IMR-90 (cell line): Measurements from ENCODE around the gene CCDC7. TPM values are rescaled to one million over a fixed set of nuclear protein-coding genes. Genes with fewer than 3 reads are reported as not detected.

ENCODE experiments used
- ATAC-seq: fragments of 200-7000 bp; cut with Tn5 transposase; 2 replicates; pipeline ENCODE4 v1.9.1; 2020; ENCODE audit warnings: low read depth, mild to moderate bottlenecking, moderate library complexity
- BruUV-seq: library from RNA; stranded (reverse); fragments of 400-500 nt; replicated peaks from 2 replicates; lab custom pipeline; 2021; lab: Mats Ljungman, UMichigan
- CTCF ChIA-PET: fragments of 300-600 bp; formaldehyde crosslinking; extraction: SDS; loops from one replicate; lab custom pipeline; 2021; ENCODE audit warnings: antibody characterized with exemption; lab: Yijun Ruan, JAX
- POLR2A ChIA-PET: fragments of 300-600 bp; sonication (Branson Sonifier 250); formaldehyde crosslinking; loops from one replicate; lab custom pipeline; 2022; ENCODE audit warnings: antibody characterized with exemption; ENCODE audit not compliant: unreplicated experiment; lab: Charles Lee
- DNase-seq: peaks from one replicate; pipeline ENCODE4 v3.0.0; 2013
- H2AFZ ChIP-seq: replicated peaks from 2 replicates; pipeline ENCODE3; 2013; ENCODE audit warnings: low read length, mild to moderate bottlenecking; ENCODE audit not compliant: poor library complexity
- H2AK5ac ChIP-seq: 2 replicates; pipeline ENCODE4 v1.6.1; 2013; ENCODE audit warnings: low read depth, low read length, inconsistent platforms
- H2AK9ac ChIP-seq: replicated peaks from 2 replicates; pipeline ENCODE3; 2013; ENCODE audit warnings: mild to moderate bottlenecking, low read depth, low read length, moderate library complexity; ENCODE audit not compliant: poor library complexity
- H2BK120ac ChIP-seq: 2 replicates; pipeline ENCODE4 v1.6.1; 2013; ENCODE audit warnings: low read depth, low read length, inconsistent platforms
- H2BK15ac ChIP-seq: 3 replicates; pipeline ENCODE4 v1.6.1; 2013; ENCODE audit warnings: low read depth, low read length, inconsistent platforms
- H2BK20ac ChIP-seq: 2 replicates; pipeline ENCODE4 v1.6.1; 2013; ENCODE audit warnings: low read depth, mild to moderate bottlenecking, inconsistent platforms, low read length, moderate library complexity
- H2BK5ac ChIP-seq: 2 replicates; pipeline ENCODE4 v1.6.1; 2013; ENCODE audit warnings: mild to moderate bottlenecking, low read depth, low read length, inconsistent platforms; ENCODE audit not compliant: poor library complexity, severe bottlenecking
- H3K14ac ChIP-seq: replicated peaks from 2 replicates; pipeline ENCODE4 v1.6.1; 2013; ENCODE audit warnings: low read depth, low read length, inconsistent platforms
- H3K18ac ChIP-seq: 2 replicates; pipeline ENCODE4 v1.6.1; 2013; ENCODE audit warnings: low read depth, low read length, control low read depth
- H3K23ac ChIP-seq: 2 replicates; pipeline ENCODE4 v1.6.1; 2013; ENCODE audit warnings: low read depth, low read length, inconsistent platforms
- H3K27ac ChIP-seq: 2 replicates; pipeline ENCODE4 v1.5.1; 2013; ENCODE audit warnings: mild to moderate bottlenecking, control low read depth, low read length; ENCODE audit not compliant: insufficient read depth
- H3K27me3 ChIP-seq: 2 replicates; pipeline ENCODE4 v1.6.1; 2013; ENCODE audit warnings: low read length; ENCODE audit not compliant: control insufficient read depth, insufficient read depth
- H3K36me3 ChIP-seq: 2 replicates; pipeline ENCODE4 v1.6.1; 2013; ENCODE audit warnings: low read length, mixed read lengths; ENCODE audit not compliant: control insufficient read depth, insufficient read depth
- H3K4ac ChIP-seq: 2 replicates; pipeline ENCODE4 v1.6.1; 2013; ENCODE audit warnings: low read depth, low read length, inconsistent platforms
- H3K4me1 ChIP-seq: 2 replicates; pipeline ENCODE4 v1.6.1; 2013; ENCODE audit warnings: low read length, mixed read lengths; ENCODE audit not compliant: control insufficient read depth, insufficient read depth
- H3K4me2 ChIP-seq: 2 replicates; pipeline ENCODE4 v1.6.1; 2013; ENCODE audit warnings: low read depth, mild to moderate bottlenecking, control low read depth, low read length, moderate library complexity
- H3K4me3 ChIP-seq: 2 replicates; pipeline ENCODE4 v1.5.1; 2013; ENCODE audit warnings: low read depth, mild to moderate bottlenecking, control low read depth, low read length, moderate library complexity; ENCODE audit not compliant: insufficient read depth
- H3K56ac ChIP-seq: 2 replicates; pipeline ENCODE4 v1.6.1; 2013; ENCODE audit warnings: low read length, inconsistent platforms; ENCODE audit not compliant: insufficient read depth; ENCODE audit errors: extremely low read depth
- H3K79me1 ChIP-seq, 2 experiments: 2 replicates each; pipeline ENCODE4 v1.6.1; 2013; ENCODE audit warnings: low read length in 2 of 2, inconsistent platforms in 1 of 2, low read depth in 1 of 2
- H3K9ac ChIP-seq: 2 replicates; pipeline ENCODE4 v1.6.1; 2013; ENCODE audit warnings: low read depth, low read length, control low read depth
- H3K9me1 ChIP-seq: 2 replicates; pipeline ENCODE4 v1.6.1; 2013; ENCODE audit warnings: low read length, inconsistent platforms; ENCODE audit not compliant: insufficient read depth
- H3K9me3 ChIP-seq: 2 replicates; pipeline ENCODE4 v1.6.1; 2013; ENCODE audit warnings: low read length; ENCODE audit not compliant: control insufficient read depth, insufficient read depth
- H4K20me1 ChIP-seq: 2 replicates; pipeline ENCODE4 v1.6.1; 2013; ENCODE audit warnings: low read length, inconsistent platforms; ENCODE audit not compliant: insufficient read depth
- H4K5ac ChIP-seq: 2 replicates; pipeline ENCODE4 v1.6.1; 2013; ENCODE audit warnings: mild to moderate bottlenecking, low read depth, low read length, control low read depth
- H4K8ac ChIP-seq, 2 experiments: 2 replicates each; pipeline ENCODE4 v1.6.1; 2013; ENCODE audit warnings: low read depth in 2 of 2, low read length in 2 of 2, control low read depth in 1 of 2, inconsistent platforms in 1 of 2
- H4K91ac ChIP-seq: 2 replicates; pipeline ENCODE4 v1.6.1; 2013; ENCODE audit warnings: low read depth, low read length, inconsistent platforms; ENCODE audit not compliant: insufficient read depth
- BHLHE40 ChIP-seq: fragments of 150-350 bp; IDR thresholded peaks from 2 replicates; pipeline ENCODE4 v1.6.1; 2016; ENCODE audit warnings: mild to moderate bottlenecking, low read depth, low read length
- CEBPB ChIP-seq: IDR thresholded peaks from 2 replicates; pipeline ENCODE4 v1.6.1; 2012; ENCODE audit warnings: low read depth, low read length, improper control_type of control experiment
- CHD1 ChIP-seq: IDR thresholded peaks from 2 replicates; pipeline ENCODE4 v1.6.1; 2012; ENCODE audit warnings: low read depth, low read length, improper control_type of control experiment
- ELK1 ChIP-seq: fragments of 150-350 bp; IDR thresholded peaks from 2 replicates; pipeline ENCODE4 v1.6.1; 2016; ENCODE audit warnings: low read depth, mild to moderate bottlenecking, low read length, moderate library complexity, borderline replicate concordance
- FOS ChIP-seq: fragments of 150-350 bp; IDR thresholded peaks from 2 replicates; pipeline ENCODE4 v1.6.1; 2016; ENCODE audit warnings: low read depth, low read length
- MAFK ChIP-seq: IDR thresholded peaks from 2 replicates; pipeline ENCODE4 v1.6.1; 2012; ENCODE audit warnings: low read depth, low read length, improper control_type of control experiment
- MAZ ChIP-seq: IDR thresholded peaks from 2 replicates; pipeline ENCODE4 v1.6.1; 2012; ENCODE audit warnings: low read depth, mild to moderate bottlenecking, low read length, improper control_type of control experiment, moderate library complexity, borderline replicate concordance
- MXI1 ChIP-seq: IDR thresholded peaks from 2 replicates; pipeline ENCODE4 v1.6.1; 2012; ENCODE audit warnings: low read depth, mild to moderate bottlenecking, low read length, moderate library complexity, borderline replicate concordance
- NFE2L2 ChIP-seq: fragments of 150-350 bp; IDR thresholded peaks from 2 replicates; pipeline ENCODE4 v1.6.1; 2016; ENCODE audit warnings: low read depth, mild to moderate bottlenecking, low read length
- POLR2A ChIP-seq: IDR thresholded peaks from 2 replicates; pipeline ENCODE4 v1.6.1; 2012; ENCODE audit warnings: mild to moderate bottlenecking, low read depth, low read length
- RAD21 ChIP-seq: IDR thresholded peaks from 2 replicates; pipeline ENCODE4 v1.6.1; 2012; ENCODE audit warnings: low read length, improper control_type of control experiment
- RCOR1 ChIP-seq: IDR thresholded peaks from 2 replicates; pipeline ENCODE4 v1.6.1; 2012; ENCODE audit warnings: mild to moderate bottlenecking, low read length, improper control_type of control experiment; ENCODE audit not compliant: insufficient replicate concordance
- RFX5 ChIP-seq: IDR thresholded peaks from 2 replicates; pipeline ENCODE4 v1.8.0; 2012; ENCODE audit warnings: low read depth, mild to moderate bottlenecking, low read length, moderate library complexity
- SMC3 ChIP-seq: fragments of 150-350 bp; IDR thresholded peaks from 2 replicates; pipeline ENCODE4 v1.6.1; 2016; ENCODE audit warnings: low read depth, mild to moderate bottlenecking, antibody characterized with exemption, low read length, moderate library complexity
- USF2 ChIP-seq: fragments of 150-350 bp; IDR thresholded peaks from 2 replicates; pipeline ENCODE4 v1.6.1; 2017; ENCODE audit warnings: mild to moderate bottlenecking, antibody characterized with exemption, low read length, low read depth
- WGBS, 2 experiments: methylation state at CpG; one replicate each; pipeline versions ENCODE4 v1.1.5 to v1.1.7; 2013; ENCODE audit warnings: missing lambda C conversion rate in 2 of 2; ENCODE audit not compliant: insufficient read length in 1 of 2; ENCODE audit errors: extremely low coverage in 2 of 2; 5-methylcytosine and 5-hydroxymethylcytosine counted together
- dilution Hi-C: fragments of 300-500 bp; cut with HindIII; formaldehyde crosslinking; loops from one replicate; pipeline ENCODE4 v1.14.3; 2018; ENCODE audit warnings: low sequenced_read_pairs; ENCODE audit not compliant: unreplicated experiment
- in situ Hi-C: fragments of 300-500 bp; cut with MboI; formaldehyde crosslinking; loops from 3 replicates; pipeline ENCODE4 v1.14.3; 2019; ENCODE audit warnings: low sequenced_read_pairs, inconsistent platforms, mixed read lengths
- intact Hi-C: fragments of 100-400 bp; cut with micrococcal nuclease; formaldehyde crosslinking; loops from 2 replicates; pipeline ENCODE4 v1.10.0; 2022
- polyA plus RNA-seq, 3 experiments: library from polyadenylated mRNA; depleted of rRNA; stranded (reverse); fragments of >200 nt; gene quantifications; 2 replicates each; pipeline ENCODE4 v1.2.3, GENCODE V29; 2012; ENCODE audit warnings: low replicate concordance in 1 of 3
- total RNA-seq: library from RNA; depleted of rRNA; stranded (reverse); fragments of >200 nt; gene quantifications from 2 replicates; pipeline ENCODE4 v1.2.3, GENCODE V29; 2012
- TF ChIP-seq, protein P1 (sequence below): conservative IDR thresholded peaks from 2 replicates; pipeline ENCODE4 v1.5.1; 2012; ENCODE audit warnings: mild to moderate bottlenecking, low read depth, low read length, improper control_type of control experiment

Gene CCDC7
- total and polyA plus RNA-seq, 2 of the 4 experiments (the other 2 are of a cell fraction) = 0.74 to 4.3 TPM

GRCh38 chr10:32616438-32616837 lies 170.5 kb downstream of the CCDC7 start:
- Histone ChIP-seq H4K8ac (no peak overlapping the region), H2AK9ac (no peak overlapping the region), H4K91ac (no peak overlapping the region), H3K4me2 (no peak overlapping the region), H3K4me1 (no peaks in the 10 kb centered on the region), H3K9ac (no peak overlapping the region), H3K36me3 (no peaks in the 10 kb centered on the region), H2BK20ac (no peak overlapping the region), H3K4ac (no peak overlapping the region), H4K20me1 (no peaks in the 10 kb centered on the region), H3K9me3 (no peaks in the 10 kb centered on the region), H3K56ac (no peak overlapping the region), H4K5ac (no peak overlapping the region), H3K9me1 (no peaks in the 10 kb centered on the region), H2AK5ac (no peak overlapping the region), H2AFZ (no peak overlapping the region), H3K4me3 (no peak overlapping the region), H2BK15ac (no peak overlapping the region), H3K27me3 (no peaks in the 10 kb centered on the region), H3K14ac (no peak overlapping the region), H2BK120ac (no peak overlapping the region), H2BK5ac (no peak overlapping the region), H3K18ac (no peak overlapping the region), H3K27ac (no peak overlapping the region), H3K23ac (no peak overlapping the region), H3K79me1 (no peaks in the 10 kb centered on the region)
- TF ChIP-seq USF2 (no peak), POLR2A (no peak), NFE2L2 (no peak), RCOR1 (no peak), CEBPB (no peak), SMC3 (no peak), BHLHE40 (no peak), CHD1 (no peak), FOS (no peak), MXI1 (no peak), RAD21 (no peak), MAFK (no peak), MAZ (no peak), ELK1 (no peak), RFX5 (no peak)
- TF ChIP-seq, protein P1, sequence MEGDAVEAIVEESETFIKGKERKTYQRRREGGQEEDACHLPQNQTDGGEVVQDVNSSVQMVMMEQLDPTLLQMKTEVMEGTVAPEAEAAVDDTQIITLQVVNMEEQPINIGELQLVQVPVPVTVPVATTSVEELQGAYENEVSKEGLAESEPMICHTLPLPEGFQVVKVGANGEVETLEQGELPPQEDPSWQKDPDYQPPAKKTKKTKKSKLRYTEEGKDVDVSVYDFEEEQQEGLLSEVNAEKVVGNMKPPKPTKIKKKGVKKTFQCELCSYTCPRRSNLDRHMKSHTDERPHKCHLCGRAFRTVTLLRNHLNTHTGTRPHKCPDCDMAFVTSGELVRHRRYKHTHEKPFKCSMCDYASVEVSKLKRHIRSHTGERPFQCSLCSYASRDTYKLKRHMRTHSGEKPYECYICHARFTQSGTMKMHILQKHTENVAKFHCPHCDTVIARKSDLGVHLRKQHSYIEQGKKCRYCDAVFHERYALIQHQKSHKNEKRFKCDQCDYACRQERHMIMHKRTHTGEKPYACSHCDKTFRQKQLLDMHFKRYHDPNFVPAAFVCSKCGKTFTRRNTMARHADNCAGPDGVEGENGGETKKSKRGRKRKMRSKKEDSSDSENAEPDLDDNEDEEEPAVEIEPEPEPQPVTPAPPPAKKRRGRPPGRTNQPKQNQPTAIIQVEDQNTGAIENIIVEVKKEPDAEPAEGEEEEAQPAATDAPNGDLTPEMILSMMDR = no peak
- no peak for ATAC-seq
- intact Hi-C loops (no loop called here), in situ Hi-C loops (no loop called here), dilution Hi-C loops (no loop called here)
- CTCF ChIA-PET = no interaction called here
- BruUV-seq = no TSS peak
- POLR2A ChIA-PET = no interaction called here
- DNase-seq = no peak
- WGBS, 2 experiments = no CpG with 5 or more reads among the region's 2 CpGs
